ENCODE measurements around the gene LRG1.
"Not testable (repeated sequence)": the region's sequence is repeated elsewhere in the genome, so short reads cannot be mapped to it uniquely, and the experiment has no call there.

LRG1 gene

GRCh38 chr19:4550479-4551050, 10.7 kb upstream of the LRG1 start:
- no peak for TF ChIP-seq CTCF (conservative IDR thresholded peaks at IDR 0.05; ENCODE audit: low read depth, low read length)
- DNase-seq (ENCODE audit: low read depth): no peak
- no peak overlapping the region for H3K4me3 ChIP-seq (ENCODE audit: low read depth, low read length)

GRCh38 chr19:4550018-4550417, 10.2 kb upstream of the LRG1 start:
- DNase-seq (ENCODE audit: low read depth): no peak
- no peak overlapping the region for H3K4me3 ChIP-seq (ENCODE audit: low read depth, low read length)
- TF ChIP-seq CTCF (conservative IDR thresholded peaks at IDR 0.05; ENCODE audit: low read depth, low read length): no peak

- no peak overlapping the region for H3K4me3 ChIP-seq (ENCODE audit: low read depth, low read length)
- TF ChIP-seq CTCF (conservative IDR thresholded peaks at IDR 0.05; ENCODE audit: low read depth, low read length): no peak
- DNase-seq (ENCODE audit: low read depth): no peak
Measured at GRCh38 chr19:4548238-4548584, 8.4 kb upstream of the LRG1 start.

GRCh38 chr19:4547303-4548237, 7.7 kb upstream of the LRG1 start:
- H3K4me3 ChIP-seq (ENCODE audit: low read depth, low read length): no peak overlapping the region
- peak; percentile 60 for TF ChIP-seq CTCF (conservative IDR thresholded peaks at IDR 0.05; ENCODE audit: low read depth, low read length)

GRCh38 chr19:4543842-4544647, 4.2 kb upstream of the LRG1 start:
- TF ChIP-seq CTCF (conservative IDR thresholded peaks at IDR 0.05; ENCODE audit: low read depth, low read length): no peak
- H3K4me3 ChIP-seq (ENCODE audit: low read depth, low read length): no peak overlapping the region
- no peak for DNase-seq (ENCODE audit: low read depth)

More at GRCh38 chr19:4547303-4548237, 7.7 kb upstream of the LRG1 start:
- DNase-seq (ENCODE audit: low read depth): no peak

- DNase-seq (ENCODE audit: low read depth): no peak
- no peak for TF ChIP-seq CTCF (conservative IDR thresholded peaks at IDR 0.05; ENCODE audit: low read depth, low read length)
- no peak overlapping the region for H3K4me3 ChIP-seq (ENCODE audit: low read depth, low read length)
Measured at GRCh38 chr19:4542896-4543841, 3.3 kb upstream of the LRG1 start.

GRCh38 chr19:4541806-4542145, 1.9 kb upstream of the LRG1 start:
- DNase-seq (ENCODE audit: low read depth); H3K4me3 ChIP-seq (ENCODE audit: low read depth, low read length): not testable (repeated sequence)
